OCI-LY7 (cell line): Measurements from ENCODE around the gene FMNL2.

Source experiments
- CTCF ChIP-seq: fragments of 200-600 bp; sonication (generic); conservative IDR thresholded peaks from 2 replicates; pipeline ENCODE4 v1.5.1; 2014; ENCODE audit warnings: mild to moderate bottlenecking, antibody characterized with exemption, low read length, moderate library complexity, mixed read lengths
- EZH2phosphoT487 ChIP-seq: fragments of 200-600 bp; sonication (generic); IDR thresholded peaks from 2 replicates; pipeline ENCODE4 v1.6.1; 2018; ENCODE audit warnings: low read depth, borderline replicate concordance, mild to moderate bottlenecking, mixed run types, antibody characterized with exemption, low read length, moderate library complexity, mixed read lengths

DNA sequence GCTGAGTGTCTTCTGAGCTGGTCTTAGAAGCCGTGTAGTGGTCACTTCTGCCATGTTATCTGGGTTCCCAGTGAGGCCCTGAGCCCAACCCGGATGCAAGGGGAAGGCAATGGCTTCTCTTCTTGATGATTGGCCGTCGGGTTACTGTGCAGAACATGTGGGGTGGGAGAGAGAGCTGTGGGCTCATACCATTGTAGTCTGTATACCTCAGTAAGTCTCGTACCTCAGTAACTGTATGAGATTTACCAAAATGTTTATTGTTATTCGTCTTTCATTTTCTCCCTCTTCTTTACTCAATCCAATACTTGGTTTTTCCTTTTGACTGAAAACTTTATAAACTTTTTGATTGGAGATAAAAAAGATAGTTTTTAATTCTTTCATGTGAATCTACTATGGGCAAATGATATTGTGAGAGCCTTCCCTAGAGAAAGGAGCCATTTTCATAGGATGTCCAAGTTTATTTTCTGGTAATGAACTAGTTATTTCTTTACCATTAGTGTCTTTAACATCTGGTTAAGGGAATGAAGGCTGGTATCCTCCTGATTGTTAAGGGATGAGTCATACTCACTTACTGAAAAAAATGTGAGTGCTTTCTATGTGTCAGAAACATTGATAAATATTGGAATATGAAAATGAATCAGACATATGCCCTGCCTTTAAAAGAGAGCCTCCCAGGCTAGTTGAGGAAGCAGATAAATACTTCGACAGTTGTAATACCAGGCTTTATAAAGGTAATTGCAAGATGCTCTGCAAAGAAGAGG lies 252.4 kb downstream of the FMNL2 start:
- no peak for TF ChIP-seq EZH2phosphoT487
- no peak for TF ChIP-seq CTCF
